Chondrocyte (in vitro differentiated cells): ENCODE measurements around the gene NR2E1. TPM values are rescaled to one million over a fixed set of nuclear protein-coding genes. Genes with fewer than 3 reads are reported as not detected.
A peak's percentile ranks its signal among the peaks of the same experiment; 100 is the strongest.

Experiments
- DNase-seq: peaks from one replicate; pipeline ENCODE4 v3.0.0; 2021; ENCODE audit warnings: mixed read lengths, low spot score
- H3K27ac Mint-ChIP-seq: one replicate; pipeline ENCODE4 v1.8.0; 2021; ENCODE audit warnings: mild to moderate bottlenecking, moderate library complexity, mixed read lengths; ENCODE audit not compliant: unreplicated experiment
- H3K27me3 Mint-ChIP-seq: 2 replicates; pipeline ENCODE4 v1.8.0; 2021; ENCODE audit warnings: low read depth, mixed read lengths
- H3K36me3 Mint-ChIP-seq: 2 replicates; pipeline ENCODE4 v1.8.0; 2021; ENCODE audit warnings: low read depth, mixed read lengths
- H3K4me1 Mint-ChIP-seq: 2 replicates; pipeline ENCODE4 v1.8.0; 2021; ENCODE audit warnings: low read depth, mild to moderate bottlenecking, mixed read lengths
- H3K4me3 Mint-ChIP-seq: one replicate; pipeline ENCODE4 v1.8.0; 2021; ENCODE audit warnings: mild to moderate bottlenecking, moderate library complexity, mixed read lengths; ENCODE audit not compliant: unreplicated experiment
- H3K9me3 Mint-ChIP-seq: 2 replicates; pipeline ENCODE4 v1.8.0; 2021; ENCODE audit warnings: low read depth, mixed read lengths
- total RNA-seq: library from RNA; stranded (reverse); gene quantifications from 3 replicates; pipeline ENCODE4 v1.2.1, GENCODE V29; 2021
- TF ChIP-seq, protein P1 (sequence below): fragments of 200-600 bp; sonication (generic); IDR thresholded peaks from 2 replicates; pipeline ENCODE4 v1.5.0; 2021; ENCODE audit warnings: antibody characterized with exemption, mild to moderate bottlenecking, moderate library complexity

NR2E1 gene
- total RNA-seq, 1 donor from 2014 or later = not detected

DNA sequence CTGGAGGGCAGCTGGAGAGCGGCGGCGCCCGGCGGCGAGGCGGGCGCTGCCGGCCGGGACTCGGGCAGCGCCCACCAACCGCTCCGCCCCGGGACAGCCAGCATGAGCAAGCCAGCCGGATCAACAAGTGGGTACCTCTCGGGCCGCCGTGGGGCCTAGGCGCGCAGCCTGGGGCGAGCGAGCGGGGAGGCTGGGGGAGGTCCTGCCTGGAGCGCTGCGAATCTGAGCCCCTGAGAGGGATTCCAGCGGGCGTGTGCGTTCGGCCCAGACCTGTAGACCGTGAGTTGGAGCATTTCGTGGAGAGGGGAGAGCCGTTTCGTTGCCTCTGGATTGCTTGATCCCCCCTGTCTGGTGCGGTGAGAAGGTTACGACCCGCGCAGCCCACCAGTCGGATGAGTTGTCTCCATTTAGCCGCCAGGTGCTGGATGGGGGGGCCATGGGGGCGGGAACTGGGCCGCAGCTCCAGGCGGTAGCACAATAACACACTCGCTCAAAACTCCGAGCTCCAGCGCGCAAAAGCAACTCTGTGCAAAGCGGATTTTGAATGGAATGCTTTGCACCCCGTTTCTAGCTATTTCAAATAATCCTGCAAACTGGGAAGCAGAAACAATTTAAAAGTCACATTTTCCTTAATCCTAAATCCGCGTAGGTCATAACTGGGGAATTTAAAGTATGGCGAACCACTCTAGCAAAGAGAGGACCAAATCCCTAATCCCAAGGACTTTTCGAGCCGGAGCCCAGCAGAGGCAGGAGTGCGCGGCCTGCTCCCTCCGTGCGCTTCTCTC is 1.0 kb downstream of the NR2E1 start:
- H3K36me3 Mint-ChIP-seq = no peaks in the 10 kb centered on the region
- TF ChIP-seq, protein P1, sequence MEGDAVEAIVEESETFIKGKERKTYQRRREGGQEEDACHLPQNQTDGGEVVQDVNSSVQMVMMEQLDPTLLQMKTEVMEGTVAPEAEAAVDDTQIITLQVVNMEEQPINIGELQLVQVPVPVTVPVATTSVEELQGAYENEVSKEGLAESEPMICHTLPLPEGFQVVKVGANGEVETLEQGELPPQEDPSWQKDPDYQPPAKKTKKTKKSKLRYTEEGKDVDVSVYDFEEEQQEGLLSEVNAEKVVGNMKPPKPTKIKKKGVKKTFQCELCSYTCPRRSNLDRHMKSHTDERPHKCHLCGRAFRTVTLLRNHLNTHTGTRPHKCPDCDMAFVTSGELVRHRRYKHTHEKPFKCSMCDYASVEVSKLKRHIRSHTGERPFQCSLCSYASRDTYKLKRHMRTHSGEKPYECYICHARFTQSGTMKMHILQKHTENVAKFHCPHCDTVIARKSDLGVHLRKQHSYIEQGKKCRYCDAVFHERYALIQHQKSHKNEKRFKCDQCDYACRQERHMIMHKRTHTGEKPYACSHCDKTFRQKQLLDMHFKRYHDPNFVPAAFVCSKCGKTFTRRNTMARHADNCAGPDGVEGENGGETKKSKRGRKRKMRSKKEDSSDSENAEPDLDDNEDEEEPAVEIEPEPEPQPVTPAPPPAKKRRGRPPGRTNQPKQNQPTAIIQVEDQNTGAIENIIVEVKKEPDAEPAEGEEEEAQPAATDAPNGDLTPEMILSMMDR = no peak
- no peak overlapping the region for H3K4me3 Mint-ChIP-seq
- H3K27ac Mint-ChIP-seq = no peak overlapping the region
- H3K4me1 Mint-ChIP-seq = peaks cover 50% of the 10 kb centered on the region
- no peaks in the 10 kb centered on the region for H3K9me3 Mint-ChIP-seq
- DNase-seq = no peak
- peaks cover 89% of the 10 kb centered on the region for H3K27me3 Mint-ChIP-seq

DNA sequence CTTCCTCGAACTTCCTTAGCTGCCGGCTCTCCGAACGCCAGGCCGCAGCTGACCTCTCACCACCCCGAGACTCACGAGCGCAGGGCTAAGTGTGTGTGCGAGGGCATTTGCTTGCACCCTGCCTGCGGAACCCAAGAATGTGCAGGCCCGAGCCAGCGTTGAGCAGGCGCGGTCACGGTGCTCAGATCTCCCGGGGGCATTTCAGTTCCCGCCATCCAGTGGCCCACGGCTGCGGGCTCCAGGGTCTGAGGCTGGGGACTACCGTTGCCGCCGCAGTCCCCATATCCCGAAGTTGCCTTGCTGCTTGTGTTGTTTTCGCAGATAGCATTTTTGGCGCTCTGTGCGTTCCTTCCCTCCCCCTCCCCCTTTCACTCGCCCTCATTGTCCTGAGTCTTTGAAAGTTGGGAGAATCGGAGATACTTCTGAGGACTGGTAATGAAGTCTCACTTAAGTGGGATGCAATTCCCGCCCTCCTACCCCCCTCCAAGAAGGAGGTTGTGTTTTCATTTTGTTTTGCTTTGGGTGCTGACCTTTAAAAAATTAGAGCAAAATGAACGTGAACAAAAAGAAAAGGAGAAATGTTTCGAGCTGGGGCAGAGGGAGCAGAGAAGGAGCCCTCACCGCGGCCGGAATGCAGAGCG is 1.7 kb downstream of the NR2E1 start:
- peaks cover 50% of the 10 kb centered on the region for H3K4me1 Mint-ChIP-seq
- H3K27me3 Mint-ChIP-seq = peaks cover 89% of the 10 kb centered on the region
- H3K4me3 Mint-ChIP-seq = no peak overlapping the region
- H3K9me3 Mint-ChIP-seq = no peaks in the 10 kb centered on the region
- no peak for DNase-seq
- TF ChIP-seq, protein P1 = no peak
- no peak overlapping the region for H3K27ac Mint-ChIP-seq
- H3K36me3 Mint-ChIP-seq = no peaks in the 10 kb centered on the region

DNA sequence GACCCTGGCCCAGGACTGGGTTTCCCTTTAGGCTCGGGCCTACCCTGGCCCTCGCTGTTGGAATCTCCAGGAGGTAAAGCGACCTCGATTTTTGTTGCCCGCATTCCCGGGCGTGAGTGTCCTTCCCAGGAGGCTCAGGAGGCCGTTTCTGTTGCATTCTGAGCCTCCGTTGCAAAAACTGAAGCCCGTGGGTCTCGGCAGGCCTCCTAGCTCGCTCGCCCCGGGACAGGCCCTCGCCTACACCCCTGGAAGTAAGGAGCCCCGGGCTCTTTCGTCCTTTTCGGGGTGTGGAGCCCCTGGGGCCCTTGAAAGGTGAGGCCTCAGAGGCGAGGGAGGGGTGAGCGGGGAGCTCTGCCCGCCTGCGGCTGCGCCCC is 2.3 kb downstream of the NR2E1 start:
- Mint-ChIP-seq H3K9me3 (no peaks in the 10 kb centered on the region), H3K4me3 (no peak overlapping the region), H3K27me3 (peaks cover 89% of the 10 kb centered on the region), H3K36me3 (no peaks in the 10 kb centered on the region), H3K4me1 (peaks cover 50% of the 10 kb centered on the region), H3K27ac (no peak overlapping the region)
- TF ChIP-seq, protein P1 = no peak
- DNase-seq = no peak

DNA sequence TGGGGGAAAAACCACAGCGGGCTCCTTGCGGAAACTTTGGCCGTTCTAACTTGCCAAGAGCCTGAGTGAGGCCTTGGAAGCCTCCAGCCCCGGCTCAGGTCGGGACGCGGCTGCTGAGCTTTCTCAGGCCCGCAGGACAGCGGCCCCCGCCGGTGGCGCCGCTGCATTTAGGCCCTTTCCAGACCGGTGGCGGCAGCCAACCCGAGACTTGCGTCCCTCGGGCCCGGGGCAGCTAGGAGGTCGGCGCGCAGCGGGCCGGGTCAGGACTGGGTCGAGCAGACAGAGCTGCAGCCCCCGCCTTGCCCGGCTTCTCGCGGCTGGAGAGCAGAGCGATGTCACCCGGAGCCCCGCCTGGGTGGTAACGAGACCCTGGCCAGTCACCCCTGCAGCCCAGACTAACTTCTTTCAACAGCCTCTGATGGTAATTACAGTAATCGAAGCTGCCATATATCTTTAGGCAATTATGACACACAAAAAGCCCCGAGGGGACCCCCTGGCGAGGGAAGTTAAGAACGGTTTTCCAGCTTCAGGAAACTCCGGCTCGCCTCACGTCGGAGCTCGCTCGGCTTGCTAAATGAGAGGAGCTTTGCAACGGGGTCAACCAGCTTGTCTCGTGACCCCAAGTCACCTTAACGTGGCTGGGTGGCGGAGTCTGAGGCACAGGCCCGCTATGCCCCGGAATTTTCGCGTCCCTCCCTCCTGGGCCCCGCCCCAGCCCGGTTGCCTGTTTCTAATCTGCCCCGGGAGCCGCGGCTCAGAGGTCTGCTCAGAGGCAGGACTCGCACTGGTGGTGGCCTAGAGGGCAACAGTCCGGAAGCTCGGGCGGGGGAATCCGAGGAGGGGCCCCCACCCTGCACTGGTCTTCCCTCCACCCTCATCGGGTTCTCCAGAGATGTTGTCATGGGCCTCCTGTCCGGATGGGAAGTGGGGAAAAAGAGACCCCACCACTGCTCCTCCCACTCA is 3.0 kb downstream of the NR2E1 start:
- no peak for DNase-seq
- TF ChIP-seq, protein P1 = peak; percentile 74
- Mint-ChIP-seq H3K4me1 (peaks cover 47% of the 10 kb centered on the region), H3K27ac (no peak overlapping the region), H3K36me3 (no peaks in the 10 kb centered on the region), H3K27me3 (peaks cover 85% of the 10 kb centered on the region), H3K9me3 (no peaks in the 10 kb centered on the region), H3K4me3 (no peak overlapping the region)
